Body of pancreas (tissue), 4 donors: ENCODE measurements around the gene VAV1. TPM values are rescaled to one million over a fixed set of nuclear protein-coding genes. Genes with fewer than 3 reads are reported as not detected.
"Not testable (repeated sequence)": the region's sequence is repeated elsewhere in the genome, so short reads cannot be mapped to it uniquely, and the experiment has no call there.

Source experiments
- ATAC-seq: fragments of 150-250 bp; one replicate; pipeline ENCODE4 v1.9.1; 2016
- DNase-seq, 4 donors: peaks; one replicate each; pipeline ENCODE4 v3.0.0-alpha.2; 2019
- H3K27ac ChIP-seq, 4 donors: fragments of 200-600 bp; sonication (generic); 1 replicate in 3 of 4; 2 replicates in 1 of 4; pipeline versions ENCODE4 v1.5.1 to v1.6.1; 2016 to 2019; ENCODE audit warnings: mild to moderate bottlenecking in 1 of 4, mixed read lengths in 1 of 4, moderate library complexity in 1 of 4
- H3K27me3 ChIP-seq, 2 donors: fragments of 200-600 bp; sonication (generic); one replicate each; pipeline ENCODE4 v1.6.0; 2016; ENCODE audit warnings: mild to moderate bottlenecking in 1 of 2
- H3K36me3 ChIP-seq, 2 donors: fragments of 200-600 bp; sonication (generic); replicated peaks in 1 of 2; 2 replicates each; pipeline ENCODE4 v1.5.1; 2016; ENCODE audit warnings: low read depth in 2 of 2; ENCODE audit not compliant: insufficient read depth in 1 of 2
- H3K4me1 ChIP-seq: fragments of 200-600 bp; sonication (generic); one replicate; pipeline ENCODE4 v1.6.0; 2016
- H3K4me3 ChIP-seq, 2 donors: fragments of 200-600 bp; sonication (generic); 1 replicate in 1 of 2; 2 replicates in 1 of 2; pipeline ENCODE4 v1.5.1; 2016 to 2019
- H3K9me3 ChIP-seq, 3 donors: fragments of 200-600 bp; sonication (generic); 1 replicate in 2 of 3; 2 replicates in 1 of 3; pipeline ENCODE4 v1.5.1; 2016
- POLR2A ChIP-seq, 3 donors: fragments of 450-650 bp; IDR thresholded peaks; one replicate each; pipeline ENCODE4 v1.6.1; 2016; ENCODE audit warnings: antibody characterized with exemption in 3 of 3, mild to moderate bottlenecking in 2 of 3
- WGBS, 2 donors: methylation state at CpG; one replicate each; pipeline ENCODE4 v1.1.5; 2017; 5-methylcytosine and 5-hydroxymethylcytosine counted together
- intact Hi-C: fragments of 100-400 bp; cut with DNase I; formaldehyde crosslinking; loops from one replicate; pipeline ENCODE4 v1.15.1; 2023
- total RNA-seq, 2 donors: library from RNA; depleted of rRNA; stranded (reverse); fragments of >200 nt; gene quantifications; one replicate each; pipeline ENCODE4 v1.1.0, GENCODE V29; 2016
- TF ChIP-seq, protein P1 (sequence below), 7 experiments: fragments of 450-650 bp in 4 of 7; fragments of 200-600 bp in 3 of 7; sonication (generic) in 3 of 7; IDR thresholded peaks; one replicate each; pipeline ENCODE4 v1.5.1; 2016 to 2019; ENCODE audit warnings: antibody characterized with exemption in 7 of 7

The VAV1 gene
- total RNA-seq, 2 donors from 2014 or later, result 1.3 to 5.6 TPM

GRCh38 chr19:6743714-6744380 is 28.7 kb upstream of the VAV1 start:
- peak overlapping the region; percentile 66 to 83 (median 80) for H3K27ac ChIP-seq
- no peak for ATAC-seq
- peaks cover 4 to 18% of the 10 kb centered on the region in 2 donors for H3K36me3 ChIP-seq
- 89 to 94% methylated on average over 15 of the region's 15 CpGs for WGBS, 2 donors
- no peaks in the 10 kb centered on the region for H3K9me3 ChIP-seq
- no peaks in the 10 kb centered on the region for H3K27me3 ChIP-seq
- TF ChIP-seq POLR2A (IDR thresholded peaks at IDR 0.05), result no peak
- TF ChIP-seq, protein P1, sequence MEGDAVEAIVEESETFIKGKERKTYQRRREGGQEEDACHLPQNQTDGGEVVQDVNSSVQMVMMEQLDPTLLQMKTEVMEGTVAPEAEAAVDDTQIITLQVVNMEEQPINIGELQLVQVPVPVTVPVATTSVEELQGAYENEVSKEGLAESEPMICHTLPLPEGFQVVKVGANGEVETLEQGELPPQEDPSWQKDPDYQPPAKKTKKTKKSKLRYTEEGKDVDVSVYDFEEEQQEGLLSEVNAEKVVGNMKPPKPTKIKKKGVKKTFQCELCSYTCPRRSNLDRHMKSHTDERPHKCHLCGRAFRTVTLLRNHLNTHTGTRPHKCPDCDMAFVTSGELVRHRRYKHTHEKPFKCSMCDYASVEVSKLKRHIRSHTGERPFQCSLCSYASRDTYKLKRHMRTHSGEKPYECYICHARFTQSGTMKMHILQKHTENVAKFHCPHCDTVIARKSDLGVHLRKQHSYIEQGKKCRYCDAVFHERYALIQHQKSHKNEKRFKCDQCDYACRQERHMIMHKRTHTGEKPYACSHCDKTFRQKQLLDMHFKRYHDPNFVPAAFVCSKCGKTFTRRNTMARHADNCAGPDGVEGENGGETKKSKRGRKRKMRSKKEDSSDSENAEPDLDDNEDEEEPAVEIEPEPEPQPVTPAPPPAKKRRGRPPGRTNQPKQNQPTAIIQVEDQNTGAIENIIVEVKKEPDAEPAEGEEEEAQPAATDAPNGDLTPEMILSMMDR (IDR thresholded peaks at IDR 0.05), result no peak
- intact Hi-C loops, result loop anchor here (10.0 kb wide), 2 partner anchors 121 to 229 kb away; no protein-coding TSS in a partner anchor
- no peak for DNase-seq
- H3K4me3 ChIP-seq, result no peak overlapping the region
- H3K4me1 ChIP-seq, result peaks cover 35% of the 10 kb centered on the region

GRCh38 chr19:6744381-6745301 is 27.9 kb upstream of the VAV1 start:
- WGBS, 2 donors, result 52% methylated on average over 19 to 31 of the region's 41 CpGs
- intact Hi-C loops, result loop anchor here (10.0 kb wide), 2 partner anchors 120 to 230 kb away; no protein-coding TSS in a partner anchor
- no peak for TF ChIP-seq POLR2A (IDR thresholded peaks at IDR 0.05)
- TF ChIP-seq, protein P1 (IDR thresholded peaks at IDR 0.05), result peak in 1 of 7 experiments; percentile 5
- H3K9me3 ChIP-seq, result no peaks in the 10 kb centered on the region
- H3K4me1 ChIP-seq, result peaks cover 30% of the 10 kb centered on the region
- ATAC-seq, result peak; percentile 77
- peaks cover 4 to 21% of the 10 kb centered on the region in 2 donors for H3K36me3 ChIP-seq
- H3K27me3 ChIP-seq, result no peaks in the 10 kb centered on the region
- H3K27ac ChIP-seq, result peak overlapping the region; percentile 66 to 83 (median 80)
- no peak overlapping the region for H3K4me3 ChIP-seq
- DNase-seq, result peak; percentile 75 to 85 (median 79)

GRCh38 chr19:6745965-6746364 is 26.5 kb upstream of the VAV1 start:
- TF ChIP-seq POLR2A (IDR thresholded peaks at IDR 0.05), result no peak
- TF ChIP-seq, protein P1 (IDR thresholded peaks at IDR 0.05), result no peak
- H3K36me3 ChIP-seq, result peaks cover 9 to 21% of the 10 kb centered on the region in 2 donors
- H3K4me3 ChIP-seq, result no peak overlapping the region
- H3K27me3 ChIP-seq, result no peaks in the 10 kb centered on the region
- ATAC-seq (no peak), DNase-seq (no peak)
- H3K4me1 ChIP-seq, result peaks cover 29% of the 10 kb centered on the region
- peak overlapping the region in 1 of 4 donors; percentile 82 for H3K27ac ChIP-seq
- WGBS, 2 donors, result 87 to 89% methylated on average over 24 of the region's 24 CpGs
- H3K9me3 ChIP-seq, result no peaks in the 10 kb centered on the region
- intact Hi-C loops, result loop anchor here (10.0 kb wide), 2 partner anchors 119 to 231 kb away; no protein-coding TSS in a partner anchor

DNA sequence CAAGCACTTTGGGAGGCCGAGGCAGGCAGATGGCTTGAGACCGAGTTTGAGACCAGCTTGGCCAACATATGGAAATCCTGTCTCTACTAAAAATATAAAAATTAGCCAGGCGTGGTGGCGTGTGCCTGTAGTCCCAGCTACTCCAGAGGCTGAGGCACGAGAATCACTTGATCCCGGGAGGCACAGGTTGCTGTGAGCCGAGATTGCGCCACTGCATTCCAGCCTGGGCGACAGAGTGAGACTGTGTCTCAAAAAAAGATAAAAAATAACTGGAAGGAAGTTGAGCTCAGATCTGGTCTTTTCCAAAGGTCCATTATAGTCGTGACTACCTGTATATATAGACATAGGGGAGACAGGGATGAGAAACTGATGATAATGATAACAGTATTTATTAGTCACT is 24.0 kb upstream of the VAV1 start:
- H3K27ac ChIP-seq, H3K9me3 ChIP-seq, H3K27me3 ChIP-seq, ATAC-seq, H3K4me3 ChIP-seq, DNase-seq: not testable (repeated sequence)
- intact Hi-C loops, result loop anchor here (10.0 kb wide), 2 partner anchors 116 to 234 kb away; no protein-coding TSS in a partner anchor
- Histone ChIP-seq H3K36me3 (peaks cover 9 to 24% of the 10 kb centered on the region in 2 donors), H3K4me1 (peaks cover 19% of the 10 kb centered on the region)
- 83 to 89% methylated on average over 10 of the region's 10 CpGs for WGBS, 2 donors

DNA sequence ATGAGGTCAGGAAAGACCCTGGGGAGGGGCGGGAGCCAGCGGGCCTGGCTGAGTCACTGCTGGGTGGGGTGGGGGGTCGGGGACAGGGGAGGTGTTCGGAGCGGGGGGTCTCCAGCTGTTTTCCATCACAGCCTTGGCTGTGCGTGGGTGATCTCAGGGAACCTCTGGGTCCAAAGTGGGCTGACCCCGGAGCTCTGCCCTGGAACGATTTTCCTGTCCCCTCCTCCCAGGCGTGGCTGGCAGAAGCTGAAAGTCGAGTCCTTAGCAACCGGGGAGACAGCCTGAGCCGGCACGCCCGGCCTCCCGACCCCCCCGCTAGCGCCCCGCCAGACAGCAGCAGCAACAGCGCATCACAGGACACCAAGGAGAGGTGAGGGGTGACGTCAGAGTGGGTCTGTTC is 22.4 kb upstream of the VAV1 start:
- TF ChIP-seq, protein P1 (IDR thresholded peaks at IDR 0.05), result no peak
- H3K27ac ChIP-seq, result no peak overlapping the region
- H3K4me1 ChIP-seq, result peaks cover 6% of the 10 kb centered on the region
- 73% methylated on average over 3 to 20 of the region's 20 CpGs for WGBS, 2 donors
- H3K36me3 ChIP-seq, result peaks cover 9 to 24% of the 10 kb centered on the region in 2 donors
- H3K9me3 ChIP-seq, result no peaks in the 10 kb centered on the region
- H3K27me3 ChIP-seq, result no peaks in the 10 kb centered on the region
- intact Hi-C loops, result no loop called here
- DNase-seq, result no peak
- no peak overlapping the region for H3K4me3 ChIP-seq
- ATAC-seq, result no peak
